Kidney epithelial cell (primary cell): ENCODE data around the gene OPCML. TPM values are rescaled to one million over a fixed set of nuclear protein-coding genes. Genes with fewer than 3 reads are reported as not detected.

Source experiments
- DNase-seq: peaks from one replicate; pipeline ENCODE4 v3.0.0-alpha.2; 2010; ENCODE audit warnings: low read depth
- H3K27me3 ChIP-seq: 2 replicates; pipeline ENCODE4 v1.6.0; 2011; ENCODE audit warnings: low read length; ENCODE audit not compliant: control insufficient read depth, insufficient read depth
- H3K36me3 ChIP-seq: 2 replicates; pipeline ENCODE4 v1.5.1; 2011; ENCODE audit warnings: low read length; ENCODE audit not compliant: control insufficient read depth, insufficient read depth
- H3K4me3 ChIP-seq: 2 replicates; pipeline ENCODE4 v1.5.1; 2011; ENCODE audit warnings: low read depth, mild to moderate bottlenecking, control low read depth, low read length
- CTCF ChIP-seq: IDR thresholded peaks from 2 replicates; pipeline ENCODE4 v1.5.1; 2011; ENCODE audit warnings: mild to moderate bottlenecking, moderate library complexity, low read length, control low read depth, inconsistent platforms; ENCODE audit not compliant: insufficient read depth, poor library complexity, severe bottlenecking
- total RNA-seq: library from RNA; depleted of rRNA; stranded (reverse); fragments of >200 nt; gene quantifications from 2 replicates; pipeline ENCODE4 v1.2.3, GENCODE V29; 2015

Gene OPCML
- total RNA-seq, 1 donor from 2014 or later: under 0.01 TPM

GRCh38 chr11:133418218-133418617 is 114.1 kb downstream of the OPCML start:
- DNase-seq: no peak
- TF ChIP-seq CTCF: no peak
- H3K4me3 ChIP-seq: no peak overlapping the region
- no peaks in the 10 kb centered on the region for H3K36me3 ChIP-seq
- no peaks in the 10 kb centered on the region for H3K27me3 ChIP-seq

- DNase-seq: no peak
- Histone ChIP-seq H3K27me3 (no peaks in the 10 kb centered on the region), H3K4me3 (no peak overlapping the region), H3K36me3 (no peaks in the 10 kb centered on the region)
- no peak for TF ChIP-seq CTCF
These were observed 117.8 kb downstream of the OPCML start for GRCh38 chr11:133414506-133414905.

GRCh38 chr11:133413703-133414102 is 118.6 kb downstream of the OPCML start:
- no peak for TF ChIP-seq CTCF
- no peak overlapping the region for H3K4me3 ChIP-seq
- DNase-seq: no peak
- no peaks in the 10 kb centered on the region for H3K27me3 ChIP-seq
- no peaks in the 10 kb centered on the region for H3K36me3 ChIP-seq

- H3K4me3 ChIP-seq: no peak overlapping the region
- no peak for DNase-seq
- no peaks in the 10 kb centered on the region for H3K36me3 ChIP-seq
- H3K27me3 ChIP-seq: no peaks in the 10 kb centered on the region
- TF ChIP-seq CTCF: no peak
These were observed 122.5 kb downstream of the OPCML start for GRCh38 chr11:133409799-133410198.

GRCh38 chr11:133408936-133409335 is 123.4 kb downstream of the OPCML start:
- no peak overlapping the region for H3K4me3 ChIP-seq
- no peak for DNase-seq

More at GRCh38 chr11:133408936-133409335, 123.4 kb downstream of the OPCML start:
- no peaks in the 10 kb centered on the region for H3K27me3 ChIP-seq
- TF ChIP-seq CTCF: no peak
- H3K36me3 ChIP-seq: no peaks in the 10 kb centered on the region
